OCI-LY3 (cell line): ENCODE measurements around the gene PLOD1.

Source experiments
- H2AFZ ChIP-seq: fragments of 200-600, 300-600 bp; shearing (Covaris generic); 2 replicates; pipeline ENCODE4 v1.6.0; 2014; ENCODE audit warnings: antibody characterized with exemption, low read depth, low read length
- H3K27ac ChIP-seq: fragments of 200-600, 300-600 bp; sonication (generic); 2 replicates; pipeline ENCODE4 v1.5.1; 2014; ENCODE audit warnings: mild to moderate bottlenecking, low read length, moderate library complexity, mixed read lengths
- H3K27me3 ChIP-seq: fragments of 200-600, 300-600 bp; sonication (generic); 2 replicates; pipeline ENCODE4 v1.6.1; 2014; ENCODE audit warnings: low read depth, low read length, mixed read lengths
- H3K36me3 ChIP-seq: fragments of 200-600, 300-600 bp; sonication (generic); replicated peaks from 2 replicates; pipeline ENCODE3; 2014; ENCODE audit warnings: low read depth, low read length, mixed read lengths
- H3K4me1 ChIP-seq: fragments of 300-600, 200-600 bp; sonication (generic); 2 replicates; pipeline ENCODE4 v1.6.1; 2014; ENCODE audit warnings: low read length, mixed read lengths
- H3K4me2 ChIP-seq: fragments of 200-600, 300-600 bp; sonication (generic); 2 replicates; pipeline ENCODE4 v1.6.1; 2014; ENCODE audit warnings: low read length, mixed read lengths
- H3K4me3 ChIP-seq: fragments of 300-600, 200-600 bp; sonication (generic); 2 replicates; pipeline ENCODE4 v1.5.1; 2014; ENCODE audit warnings: antibody characterized with exemption, mild to moderate bottlenecking, low read length, moderate library complexity
- H3K79me2 ChIP-seq: fragments of 300-600, 200-600 bp; shearing (Covaris generic); 2 replicates; pipeline ENCODE4 v1.6.1; 2014; ENCODE audit warnings: mild to moderate bottlenecking, low read length, mixed read lengths
- H3K9ac ChIP-seq: fragments of 300-600, 200-600 bp; shearing (Covaris generic); 2 replicates; pipeline ENCODE4 v1.6.0; 2014; ENCODE audit warnings: mild to moderate bottlenecking, low read length, moderate library complexity
- H3K9me3 ChIP-seq: fragments of 200-600, 300-600 bp; shearing (Covaris generic); 2 replicates; pipeline ENCODE4 v1.6.1; 2014; ENCODE audit warnings: low read length, mixed read lengths; ENCODE audit not compliant: insufficient read depth
- H4K20me1 ChIP-seq: fragments of 200-600, 300-600 bp; sonication (generic); 2 replicates; pipeline ENCODE4 v1.6.1; 2016; ENCODE audit warnings: low read length, mixed read lengths; ENCODE audit not compliant: insufficient read depth
- EZH2phosphoT487 ChIP-seq: fragments of 200-600 bp; shearing (Covaris generic); IDR thresholded peaks from 2 replicates; pipeline ENCODE4 v1.6.1; 2018; ENCODE audit warnings: antibody characterized with exemption, mixed run types, low read depth
- TF ChIP-seq, protein P1 (sequence below): fragments of 200-600, 300-600 bp; sonication (generic); IDR thresholded peaks from 2 replicates; pipeline ENCODE4 v1.5.1; 2014; ENCODE audit warnings: antibody characterized with exemption, low read length, low read depth

The PLOD1 gene

GRCh38 chr1:11985171-11985570, 50.7 kb downstream of the PLOD1 start:
- Histone ChIP-seq H3K4me3 (no peak overlapping the region), H3K4me2 (no peak overlapping the region), H3K9ac (no peak overlapping the region), H4K20me1 (no peaks in the 10 kb centered on the region), H3K9me3 (no peaks in the 10 kb centered on the region), H3K27me3 (no peaks in the 10 kb centered on the region), H3K36me3 (no peaks in the 10 kb centered on the region), H3K27ac (no peak overlapping the region), H3K79me2 (peaks cover 21% of the 10 kb centered on the region), H3K4me1 (peaks cover 7% of the 10 kb centered on the region; the same call in 1 of the 2 replicates), H2AFZ (no peak overlapping the region)
- no peak for TF ChIP-seq EZH2phosphoT487
- TF ChIP-seq, protein P1, sequence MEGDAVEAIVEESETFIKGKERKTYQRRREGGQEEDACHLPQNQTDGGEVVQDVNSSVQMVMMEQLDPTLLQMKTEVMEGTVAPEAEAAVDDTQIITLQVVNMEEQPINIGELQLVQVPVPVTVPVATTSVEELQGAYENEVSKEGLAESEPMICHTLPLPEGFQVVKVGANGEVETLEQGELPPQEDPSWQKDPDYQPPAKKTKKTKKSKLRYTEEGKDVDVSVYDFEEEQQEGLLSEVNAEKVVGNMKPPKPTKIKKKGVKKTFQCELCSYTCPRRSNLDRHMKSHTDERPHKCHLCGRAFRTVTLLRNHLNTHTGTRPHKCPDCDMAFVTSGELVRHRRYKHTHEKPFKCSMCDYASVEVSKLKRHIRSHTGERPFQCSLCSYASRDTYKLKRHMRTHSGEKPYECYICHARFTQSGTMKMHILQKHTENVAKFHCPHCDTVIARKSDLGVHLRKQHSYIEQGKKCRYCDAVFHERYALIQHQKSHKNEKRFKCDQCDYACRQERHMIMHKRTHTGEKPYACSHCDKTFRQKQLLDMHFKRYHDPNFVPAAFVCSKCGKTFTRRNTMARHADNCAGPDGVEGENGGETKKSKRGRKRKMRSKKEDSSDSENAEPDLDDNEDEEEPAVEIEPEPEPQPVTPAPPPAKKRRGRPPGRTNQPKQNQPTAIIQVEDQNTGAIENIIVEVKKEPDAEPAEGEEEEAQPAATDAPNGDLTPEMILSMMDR = no peak

DNA sequence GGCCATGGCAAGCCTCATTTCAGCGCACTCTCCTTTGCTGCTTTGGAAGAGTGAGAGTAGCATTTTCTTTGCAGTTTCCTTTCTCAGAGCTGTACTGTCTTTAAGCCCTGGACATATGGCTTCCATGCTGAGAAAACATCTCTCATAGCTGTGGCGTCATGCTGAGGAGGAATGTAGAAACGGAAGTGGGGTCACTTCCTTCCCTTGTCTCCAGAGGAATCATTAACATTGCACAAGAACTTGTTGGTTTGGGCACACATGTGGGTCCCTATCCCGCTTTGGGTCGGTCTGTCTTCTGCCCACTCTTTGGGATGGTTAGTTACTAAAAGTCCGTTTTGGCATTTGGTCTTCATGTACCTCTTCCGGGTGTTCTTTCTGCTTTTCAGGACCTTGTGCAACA, 51.3 kb downstream of the PLOD1 start:
- peaks cover 6% of the 10 kb centered on the region; the same call in 1 of the 2 replicates for H3K4me1 ChIP-seq
- H3K27ac ChIP-seq = no peak overlapping the region
- TF ChIP-seq, protein P1 = no peak
- TF ChIP-seq EZH2phosphoT487 = no peak
- no peaks in the 10 kb centered on the region for H3K27me3 ChIP-seq
- H3K9me3 ChIP-seq = no peaks in the 10 kb centered on the region
- H3K4me3 ChIP-seq = no peak overlapping the region
- H4K20me1 ChIP-seq = no peaks in the 10 kb centered on the region
- no peaks in the 10 kb centered on the region for H3K36me3 ChIP-seq
- no peak overlapping the region for H3K9ac ChIP-seq
- H3K4me2 ChIP-seq = no peak overlapping the region
- peaks cover 17% of the 10 kb centered on the region for H3K79me2 ChIP-seq
- H2AFZ ChIP-seq = no peak overlapping the region

- Histone ChIP-seq H3K4me2 (no peak overlapping the region), H3K36me3 (no peaks in the 10 kb centered on the region), H3K27me3 (no peaks in the 10 kb centered on the region), H4K20me1 (no peaks in the 10 kb centered on the region), H3K27ac (no peak overlapping the region), H3K4me3 (no peak overlapping the region), H3K4me1 (no peaks in the 10 kb centered on the region), H3K9ac (no peak overlapping the region), H3K9me3 (no peaks in the 10 kb centered on the region), H2AFZ (no peak overlapping the region), H3K79me2 (no peaks in the 10 kb centered on the region; the same call in 1 of the 2 replicates)
- no peak for TF ChIP-seq EZH2phosphoT487
- TF ChIP-seq, protein P1 = no peak
These were observed 55.2 kb downstream of the PLOD1 start for GRCh38 chr1:11989669-11990068.

DNA sequence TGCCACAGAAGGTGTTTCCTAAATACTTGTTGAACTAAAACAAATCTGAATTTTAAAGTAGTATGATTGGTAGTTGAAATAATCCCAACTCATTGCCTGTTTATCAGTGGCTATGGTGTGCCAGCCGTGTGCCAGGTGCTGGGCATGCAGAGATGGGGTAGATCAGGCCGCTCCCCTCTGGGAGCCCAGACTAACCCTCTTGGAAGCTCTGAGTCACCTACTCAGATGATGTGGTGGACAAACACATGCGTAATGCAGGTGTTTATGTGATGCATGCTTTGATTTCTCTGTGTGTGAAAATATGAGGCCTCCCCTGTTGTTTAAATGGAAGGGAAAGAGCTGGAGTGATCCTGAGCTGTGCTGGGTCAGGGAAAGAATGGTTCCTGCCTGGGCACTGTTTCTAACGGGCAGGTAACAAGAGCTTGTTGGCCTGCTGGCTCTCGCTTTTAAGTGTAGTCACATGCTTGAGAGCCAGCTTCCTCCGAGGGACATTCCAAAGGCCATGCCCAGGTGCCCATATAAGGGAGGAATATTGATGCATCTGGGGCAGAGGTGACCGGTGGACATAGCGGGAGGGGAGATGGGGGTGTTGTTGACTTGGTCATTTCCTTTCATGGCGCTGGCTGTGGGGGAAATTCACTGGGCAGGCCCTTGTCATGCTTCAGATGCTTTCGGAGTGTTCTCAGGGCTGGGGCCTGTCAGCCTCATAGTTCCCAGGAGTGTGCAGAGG, 56.0 kb downstream of the PLOD1 start:
- no peak overlapping the region for H3K9ac ChIP-seq
- no peaks in the 10 kb centered on the region for H3K36me3 ChIP-seq
- H3K27me3 ChIP-seq = no peaks in the 10 kb centered on the region
- no peaks in the 10 kb centered on the region; the same call in 1 of the 2 replicates for H3K79me2 ChIP-seq
- no peaks in the 10 kb centered on the region for H3K9me3 ChIP-seq
- no peaks in the 10 kb centered on the region for H3K4me1 ChIP-seq
- H3K4me2 ChIP-seq = no peak overlapping the region
- no peak overlapping the region for H3K27ac ChIP-seq
- H2AFZ ChIP-seq = no peak overlapping the region
- no peak for TF ChIP-seq EZH2phosphoT487
- TF ChIP-seq, protein P1 = no peak
- H3K4me3 ChIP-seq = no peak overlapping the region
- H4K20me1 ChIP-seq = no peaks in the 10 kb centered on the region
